CD14-positive monocyte (primary cell): ENCODE results near the gene POC5. TPM values are rescaled to one million over a fixed set of nuclear protein-coding genes. Genes with fewer than 3 reads are reported as not detected.

ENCODE experiments used
- DNase-seq, 3 donors: peaks; one replicate each; pipeline ENCODE4 v3.0.0-alpha.2; 2011 to 2022
- H2AFZ ChIP-seq: 2 replicates; pipeline ENCODE4 v1.6.0; 2012; ENCODE audit warnings: mild to moderate bottlenecking, low read depth, low read length, inconsistent platforms; ENCODE audit not compliant: insufficient read depth, poor library complexity, severe bottlenecking
- H3K27ac ChIP-seq, 2 donors: 1 replicate in 1 of 2; 2 replicates in 1 of 2; pipeline ENCODE4 v1.5.1; 2012 to 2013; ENCODE audit warnings: low read length in 2 of 2, control low read depth in 1 of 2, inconsistent platforms in 1 of 2, low read depth in 1 of 2, mild to moderate bottlenecking in 1 of 2
- H3K27me3 ChIP-seq, 2 donors: one replicate each; pipeline versions ENCODE4 v1.6.0 to v1.6.1; 2011 to 2013; ENCODE audit warnings: low read length in 2 of 2; ENCODE audit not compliant: control insufficient read depth in 2 of 2, insufficient read depth in 2 of 2
- H3K36me3 ChIP-seq, 2 donors: replicated peaks in 1 of 2; 1 replicate in 1 of 2; 2 replicates in 1 of 2; pipeline versions ENCODE4 v1.5.1 to v1.6.1; 2012 to 2013; ENCODE audit warnings: low read length in 2 of 2, control low read depth in 1 of 2, inconsistent platforms in 1 of 2, mild to moderate bottlenecking in 1 of 2; ENCODE audit not compliant: insufficient read depth in 2 of 2, control insufficient read depth in 1 of 2
- H3K4me1 ChIP-seq, 2 donors: 1 replicate in 1 of 2; 2 replicates in 1 of 2; pipeline versions ENCODE4 v1.5.1 to v1.6.1; 2012 to 2013; ENCODE audit warnings: low read length in 2 of 2, control low read depth in 1 of 2, inconsistent platforms in 1 of 2, mild to moderate bottlenecking in 1 of 2, moderate library complexity in 1 of 2; ENCODE audit not compliant: insufficient read depth in 2 of 2, control insufficient read depth in 1 of 2
- H3K4me2 ChIP-seq: replicated peaks from 2 replicates; pipeline ENCODE3; 2012; ENCODE audit warnings: low read length, moderate library complexity, mild to moderate bottlenecking; ENCODE audit not compliant: poor library complexity, severe bottlenecking; ENCODE audit errors: extremely low read depth
- H3K4me3 ChIP-seq, 3 experiments: fragments of 200-600 bp in 1 of 3; sonication (generic) in 1 of 3; replicated peaks in 1 of 3; 1 replicate in 2 of 3; 2 replicates in 1 of 3; pipeline ENCODE4 v1.5.1; 2011 to 2013; ENCODE audit warnings: low read length in 3 of 3, mild to moderate bottlenecking in 3 of 3, control low read depth in 2 of 3, low read depth in 2 of 3, inconsistent platforms in 1 of 3, moderate library complexity in 1 of 3
- H3K79me2 ChIP-seq: 2 replicates; pipeline ENCODE4 v1.6.0; 2012; ENCODE audit warnings: mild to moderate bottlenecking, control low read depth, inconsistent platforms, low read length, moderate library complexity; ENCODE audit not compliant: insufficient read depth
- H3K9ac ChIP-seq: 2 replicates; pipeline ENCODE4 v1.6.0; 2017; ENCODE audit warnings: low read length, mild to moderate bottlenecking; ENCODE audit not compliant: insufficient read depth, poor library complexity, severe bottlenecking
- H3K9me3 ChIP-seq, 2 donors: replicated peaks in 1 of 2; 1 replicate in 1 of 2; 2 replicates in 1 of 2; pipeline versions ENCODE4 v1.5.1 to v1.6.1; 2012 to 2013; ENCODE audit warnings: low read length in 2 of 2, control low read depth in 1 of 2; ENCODE audit not compliant: control insufficient read depth in 1 of 2, insufficient read depth in 1 of 2
- H4K20me1 ChIP-seq: 2 replicates; pipeline ENCODE4 v1.6.0; 2012; ENCODE audit warnings: mild to moderate bottlenecking, low read length, control low read depth, moderate library complexity; ENCODE audit not compliant: insufficient read depth
- H3K27ac Mint-ChIP-seq, 7 donors: one replicate each; pipeline ENCODE4 v1.8.0; 2020; ENCODE audit warnings: mild to moderate bottlenecking in 7 of 7, mixed read lengths in 7 of 7, moderate library complexity in 6 of 7, inconsistent platforms in 2 of 7
- H3K27me3 Mint-ChIP-seq, 3 donors: one replicate each; pipeline ENCODE4 v1.8.0; 2021 to 2022; ENCODE audit warnings: low read depth in 3 of 3, mild to moderate bottlenecking in 3 of 3, mixed read lengths in 3 of 3, moderate library complexity in 3 of 3, inconsistent platforms in 1 of 3
- H3K36me3 Mint-ChIP-seq, 2 donors: one replicate each; pipeline ENCODE4 v1.8.0; 2020; ENCODE audit warnings: mixed read lengths in 2 of 2, inconsistent platforms in 1 of 2, mild to moderate bottlenecking in 1 of 2
- H3K4me1 Mint-ChIP-seq: one replicate; pipeline ENCODE4 v1.8.0; 2020; ENCODE audit warnings: mild to moderate bottlenecking, mixed read lengths
- H3K4me3 Mint-ChIP-seq, 2 donors: one replicate each; pipeline ENCODE4 v1.8.0; 2020; ENCODE audit warnings: mild to moderate bottlenecking in 2 of 2, mixed read lengths in 2 of 2, moderate library complexity in 1 of 2
- H3K9me3 Mint-ChIP-seq, 7 donors: one replicate each; pipeline ENCODE4 v1.8.0; 2020 to 2022; ENCODE audit warnings: mixed read lengths in 7 of 7, mild to moderate bottlenecking in 6 of 7, moderate library complexity in 6 of 7, inconsistent platforms in 2 of 7
- WGBS: methylation state at CpG from one replicate; pipeline ENCODE4 v1.1.5; 2013; ENCODE audit warnings: missing lambda C conversion rate; ENCODE audit not compliant: insufficient coverage; 5-methylcytosine and 5-hydroxymethylcytosine counted together
- intact Hi-C, 2 donors: fragments of 100-400 bp; cut with micrococcal nuclease; formaldehyde crosslinking; loops; one replicate each; pipeline versions ENCODE4 v1.15.0 to v1.15.1; 2023
- polyA plus RNA-seq, 3 donors: library from polyadenylated mRNA; depleted of rRNA in 1 of 3; unstranded in 2 of 3; stranded (reverse) in 1 of 3; fragments of 300-500 nt in 2 of 3; fragments of >200 nt in 1 of 3; fragmentation: Illumina TruSeq in 2 of 3; gene quantifications; 1 replicate in 2 of 3; 2 replicates in 1 of 3; pipeline ENCODE4 v1.2.3, GENCODE V29; 2012 to 2021
- TF ChIP-seq, protein P1 (sequence below): fragments of 200-600 bp; IDR thresholded peaks from one replicate; pipeline ENCODE4 v1.8.0; 2022; ENCODE audit warnings: antibody characterized with exemption, mild to moderate bottlenecking

POC5 gene
- polyA plus RNA-seq, 3 donors = 4.3 to 13.5 (median 5.5) TPM

GRCh38 chr5:75670577-75670976 is 46.7 kb downstream of the POC5 start:
- TF ChIP-seq, protein P1, sequence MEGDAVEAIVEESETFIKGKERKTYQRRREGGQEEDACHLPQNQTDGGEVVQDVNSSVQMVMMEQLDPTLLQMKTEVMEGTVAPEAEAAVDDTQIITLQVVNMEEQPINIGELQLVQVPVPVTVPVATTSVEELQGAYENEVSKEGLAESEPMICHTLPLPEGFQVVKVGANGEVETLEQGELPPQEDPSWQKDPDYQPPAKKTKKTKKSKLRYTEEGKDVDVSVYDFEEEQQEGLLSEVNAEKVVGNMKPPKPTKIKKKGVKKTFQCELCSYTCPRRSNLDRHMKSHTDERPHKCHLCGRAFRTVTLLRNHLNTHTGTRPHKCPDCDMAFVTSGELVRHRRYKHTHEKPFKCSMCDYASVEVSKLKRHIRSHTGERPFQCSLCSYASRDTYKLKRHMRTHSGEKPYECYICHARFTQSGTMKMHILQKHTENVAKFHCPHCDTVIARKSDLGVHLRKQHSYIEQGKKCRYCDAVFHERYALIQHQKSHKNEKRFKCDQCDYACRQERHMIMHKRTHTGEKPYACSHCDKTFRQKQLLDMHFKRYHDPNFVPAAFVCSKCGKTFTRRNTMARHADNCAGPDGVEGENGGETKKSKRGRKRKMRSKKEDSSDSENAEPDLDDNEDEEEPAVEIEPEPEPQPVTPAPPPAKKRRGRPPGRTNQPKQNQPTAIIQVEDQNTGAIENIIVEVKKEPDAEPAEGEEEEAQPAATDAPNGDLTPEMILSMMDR = no peak
- DNase-seq = no peak
- Histone ChIP-seq H3K4me3 (no peak overlapping the region), H4K20me1 (no peaks in the 10 kb centered on the region), H3K9me3 (no peaks in the 10 kb centered on the region), H3K27ac (no peak overlapping the region), H3K4me1 (peaks cover 9 to 17% of the 10 kb centered on the region in 2 donors), H3K27me3 (no peaks in the 10 kb centered on the region), H3K4me2 (no peak overlapping the region), H3K79me2 (no peaks in the 10 kb centered on the region), H3K9ac (no peak overlapping the region), H2AFZ (no peak overlapping the region), H3K36me3 (peaks cover 22 to 35% of the 10 kb centered on the region in 2 donors)
- Mint-ChIP-seq H3K36me3 (peaks cover 25 to 26% of the 10 kb centered on the region in 2 donors), H3K9me3 (no peaks in the 10 kb centered on the region), H3K27me3 (no peaks in the 10 kb centered on the region), H3K4me3 (no peak overlapping the region), H3K4me1 (peaks cover 21% of the 10 kb centered on the region), H3K27ac (no peak overlapping the region)
- intact Hi-C loops = no loop called here
- WGBS = no CpG with 5 or more reads among the region's 3 CpGs

DNA sequence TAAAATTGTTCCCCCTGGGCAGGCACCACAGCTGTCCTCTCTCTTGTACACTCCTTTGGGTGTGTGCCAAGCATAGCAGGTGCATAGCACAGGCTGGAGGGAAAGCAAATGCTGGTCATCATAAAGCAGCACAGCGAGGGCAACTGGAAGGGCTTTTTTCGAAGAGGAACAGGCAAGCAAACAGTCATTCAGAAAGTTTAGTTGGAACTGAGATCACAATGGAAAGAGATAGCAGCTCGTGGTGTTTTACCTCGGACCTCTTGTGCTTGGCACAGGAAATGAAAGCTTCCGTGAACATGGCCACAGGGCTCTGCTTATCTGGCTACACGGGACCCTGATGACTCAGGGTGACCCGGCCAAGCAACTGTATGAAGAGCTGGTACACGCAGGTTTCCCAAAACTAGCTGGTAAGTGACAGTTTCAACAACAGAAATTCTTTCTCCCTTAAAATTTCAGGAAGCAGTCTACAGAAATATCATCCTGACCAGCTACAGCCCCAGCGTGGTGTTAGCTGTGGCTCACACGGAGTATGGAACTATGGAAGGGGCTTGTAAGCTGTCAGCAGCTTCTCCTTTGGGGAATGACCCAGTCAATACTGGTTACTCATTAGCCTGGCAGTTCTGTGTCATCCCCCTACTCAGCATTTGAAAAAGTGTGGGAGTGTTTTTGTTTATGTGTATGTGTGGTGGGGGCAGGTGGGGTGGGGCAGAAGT is 48.1 kb downstream of the POC5 start:
- Mint-ChIP-seq H3K36me3 (peaks cover 15 to 18% of the 10 kb centered on the region in 2 donors), H3K4me1 (peaks cover 22% of the 10 kb centered on the region), H3K27me3 (no peaks in the 10 kb centered on the region), H3K4me3 (peak overlapping the region; percentile 74 to 92), H3K27ac (peak overlapping the region; percentile 1 to 89 (median 77)), H3K9me3 (no peaks in the 10 kb centered on the region)
- intact Hi-C loops = loop anchor here in 1 of 2 donors (10.0 kb wide), 2 partner anchors 174 to 434 kb away; partner anchors contain the start of gene ANKRD31
- Histone ChIP-seq H3K27ac (peak overlapping the region in 1 of 2 donors; percentile 59), H3K36me3 (peaks cover 10 to 21% of the 10 kb centered on the region in 2 donors), H3K27me3 (no peaks in the 10 kb centered on the region), H2AFZ (peak overlapping the region; percentile 76), H3K9me3 (no peaks in the 10 kb centered on the region), H4K20me1 (no peaks in the 10 kb centered on the region), H3K79me2 (no peaks in the 10 kb centered on the region), H3K4me2 (peak overlapping the region; percentile 65), H3K9ac (peak overlapping the region; percentile 47), H3K4me1 (peaks cover 9 to 17% of the 10 kb centered on the region in 2 donors), H3K4me3 (peak overlapping the region; percentile 7 to 66 (median 62))
- WGBS = 0% methylated on average over 8 of the region's 10 CpGs
- DNase-seq = peak; percentile 54 to 81 (median 61)
- TF ChIP-seq, protein P1 = no peak
